GM10248 (cell line): ENCODE measurements around the gene CBX1.

Source experiments
- CTCF ChIA-PET: fragments of 300-600 bp; sonication (Branson Sonifier 250); formaldehyde crosslinking; extraction: SDS; loops from one replicate; lab custom pipeline; 2021; ENCODE audit warnings: antibody characterized with exemption; lab: Yijun Ruan, JAX
- POLR2A ChIA-PET: fragments of 350-650 bp; sonication (Branson Sonifier 250); formaldehyde crosslinking; extraction: SDS; loops from one replicate; lab custom pipeline; 2020; ENCODE audit warnings: antibody characterized with exemption; lab: Yijun Ruan, JAX
- DNase-seq: peaks from one replicate; pipeline ENCODE4 v3.0.0; 2012; ENCODE audit errors: extremely low spot score
- CTCF ChIP-seq: IDR thresholded peaks from 2 replicates; pipeline ENCODE4 v1.5.1; 2012; ENCODE audit warnings: mild to moderate bottlenecking, low read depth; ENCODE audit errors: extremely low read depth, missing control alignments, control extremely low read depth

The CBX1 gene

GRCh38 chr17:48125829-48126531, 24.7 kb upstream of the CBX1 start:
- ChIA-PET POLR2A (no interaction called here), CTCF (interaction anchor here (1.2 to 5.7 kb wide), 6 partner anchors 9 to 50 kb away, joined by 4 to 38 read pairs (median 5); no protein-coding TSS in a partner anchor)
- no peak for TF ChIP-seq CTCF
- DNase-seq = no peak

DNA sequence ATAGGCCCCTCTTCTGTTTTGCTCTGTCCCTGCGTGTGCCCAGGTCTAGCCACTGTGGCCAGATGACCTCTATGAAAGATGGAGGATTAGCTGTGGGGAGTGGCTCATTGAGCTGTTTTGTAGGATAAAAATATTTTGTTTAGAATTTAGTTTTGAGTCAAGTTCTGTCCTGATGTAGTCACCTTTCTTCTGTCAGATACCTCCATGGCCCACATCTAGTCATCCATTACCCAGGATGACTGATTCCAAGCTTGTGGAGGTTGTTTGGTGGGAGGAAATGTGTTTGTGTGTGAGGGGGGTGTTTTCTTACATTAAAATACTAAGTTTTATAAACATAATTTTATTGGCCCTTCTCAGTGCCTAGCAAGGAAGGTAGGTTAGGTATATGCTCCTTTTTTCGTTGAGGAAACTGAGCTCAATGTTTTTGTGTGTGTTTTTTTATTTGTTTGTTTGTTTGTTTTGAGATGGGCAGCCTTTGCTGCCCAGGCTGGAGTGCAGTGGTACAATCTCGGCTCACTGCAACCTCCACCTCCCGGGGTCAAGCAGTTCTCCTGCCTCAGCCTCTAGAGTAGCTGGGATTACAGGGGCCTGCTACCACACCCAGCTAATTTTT, 22.6 kb upstream of the CBX1 start:
- DNase-seq = no peak
- no peak for TF ChIP-seq CTCF
- POLR2A ChIA-PET = interaction anchor here (0.5 to 1.0 kb wide), 2 partner anchors 8 to 10 kb away, joined by 3 to 4 read pairs; no protein-coding TSS in a partner anchor
- CTCF ChIA-PET = interaction anchor here (0.9 to 5.7 kb wide), 13 partner anchors 8 to 469 kb away, joined by 3 to 38 read pairs (median 4); partner anchors contain the start of genes CDK5RAP3 and SNX11

- POLR2A ChIA-PET = interaction anchor here (0.5 kb wide), 1 partner anchor 20 kb away, joined by 3 read pairs; no protein-coding TSS in a partner anchor
- TF ChIP-seq CTCF = no peak
- DNase-seq = no peak
- CTCF ChIA-PET = interaction anchor here (0.9 to 5.7 kb wide), 12 partner anchors 9 to 469 kb away, joined by 3 to 38 read pairs (median 4); partner anchors contain the start of gene SNX11
Observed at GRCh38 chr17:48123111-48123510, 21.8 kb upstream of the CBX1 start.

GRCh38 chr17:48122665-48123045, 21.4 kb upstream of the CBX1 start:
- ChIA-PET CTCF (interaction anchor here (0.9 to 5.7 kb wide), 10 partner anchors 10 to 137 kb away, joined by 3 to 38 read pairs (median 7); partner anchors contain the start of gene SNX11), POLR2A (no interaction called here)
- DNase-seq = no peak
- TF ChIP-seq CTCF = no peak

DNA sequence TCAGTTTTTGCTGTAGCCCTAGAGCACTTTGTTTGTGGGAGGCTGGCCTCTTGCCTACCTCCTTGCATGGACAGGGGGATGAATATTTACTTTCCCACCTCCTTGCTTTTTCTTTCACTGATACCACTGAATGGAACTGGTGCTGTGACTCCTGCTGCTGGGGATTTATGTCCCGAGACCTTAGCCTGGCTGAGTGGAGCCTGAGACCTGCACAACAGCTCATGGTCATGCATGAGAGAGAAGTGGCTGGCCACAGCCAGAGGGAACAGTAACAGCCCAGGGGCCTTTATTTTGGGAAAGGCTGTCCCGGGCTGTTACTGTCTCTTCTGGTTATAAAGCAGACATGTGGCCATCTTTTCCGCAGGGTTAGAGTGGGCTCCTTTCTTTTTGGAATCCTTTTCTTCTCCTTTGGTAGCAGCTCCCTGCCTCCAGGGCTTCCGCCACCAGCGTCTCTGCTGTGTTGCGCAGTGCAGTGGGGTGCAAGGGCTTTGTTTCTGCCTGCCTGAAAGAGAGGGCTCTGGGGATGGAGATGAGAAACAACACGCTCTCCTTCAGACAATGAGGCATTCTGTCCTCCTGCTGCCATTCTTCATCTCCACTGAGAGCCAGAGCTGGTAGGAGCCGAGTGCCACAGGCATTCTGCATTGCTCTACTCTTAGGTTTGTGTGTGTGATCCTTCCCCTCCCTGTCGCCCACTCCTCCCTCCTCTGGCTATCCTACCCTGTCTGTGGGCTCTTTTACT, 20.8 kb upstream of the CBX1 start:
- ChIA-PET POLR2A (no interaction called here), CTCF (interaction anchor here (0.9 to 5.7 kb wide), 8 partner anchors 10 to 97 kb away, joined by 3 to 38 read pairs (median 10); partner anchors contain the start of gene SNX11)
- DNase-seq = no peak
- no peak for TF ChIP-seq CTCF
